Thyroid gland (tissue), 4 donors: ENCODE results near the gene CMTM8. TPM values are rescaled to one million over a fixed set of nuclear protein-coding genes. Genes with fewer than 3 reads are reported as not detected.

Source experiments
- DNase-seq, 2 donors: peaks; one replicate each; pipeline ENCODE4 v3.0.0-alpha.2; 2019
- H3K27ac ChIP-seq, 3 donors: fragments of 200-600 bp; sonication (generic); 1 replicate in 2 of 3; 2 replicates in 1 of 3; pipeline ENCODE4 v1.5.1; 2016 to 2019; ENCODE audit warnings: mild to moderate bottlenecking in 1 of 3, moderate library complexity in 1 of 3
- H3K27me3 ChIP-seq: fragments of 200-600 bp; sonication (generic); one replicate; pipeline ENCODE4 v1.5.1; 2019
- H3K36me3 ChIP-seq, 2 donors: fragments of 200-600 bp; sonication (generic); one replicate each; pipeline ENCODE4 v1.5.1; 2016 to 2019
- H3K4me1 ChIP-seq, 2 donors: fragments of 200-600 bp; sonication (generic); one replicate each; pipeline ENCODE4 v1.5.1; 2017 to 2019
- H3K4me3 ChIP-seq, 3 donors: fragments of 200-600 bp; sonication (generic); replicated peaks in 1 of 3; 1 replicate in 2 of 3; 2 replicates in 1 of 3; pipeline ENCODE4 v1.5.1; 2016; ENCODE audit warnings: mild to moderate bottlenecking in 1 of 3
- H3K9me3 ChIP-seq: fragments of 200-600 bp; sonication (generic); one replicate; pipeline ENCODE4 v1.5.1; 2017
- POLR2A ChIP-seq, 2 donors: fragments of 450-650 bp; IDR thresholded peaks; one replicate each; pipeline ENCODE4 v1.6.1; 2017; ENCODE audit warnings: antibody characterized with exemption in 2 of 2, mild to moderate bottlenecking in 2 of 2, moderate library complexity in 1 of 2
- WGBS, 2 donors: methylation state at CpG; one replicate each; pipeline ENCODE4 v1.1.5; 2017; 5-methylcytosine and 5-hydroxymethylcytosine counted together
- intact Hi-C: fragments of 100-400 bp; cut with DNase I; formaldehyde crosslinking; loops from one replicate; pipeline ENCODE4 v1.15.1; 2023
- total RNA-seq, 4 donors: library from RNA; depleted of rRNA; stranded (reverse); fragments of >200 nt; gene quantifications; one replicate each; pipeline ENCODE4 v1.2.3, GENCODE V29; 2016
- TF ChIP-seq, protein P1 (sequence below), 6 experiments: fragments of 200-600 bp in 3 of 6; fragments of 450-650 bp in 3 of 6; sonication (generic) in 3 of 6; IDR thresholded peaks; one replicate each; pipeline ENCODE4 v1.5.1; 2016 to 2019; ENCODE audit warnings: antibody characterized with exemption in 6 of 6, mild to moderate bottlenecking in 2 of 6, inconsistent platforms in 1 of 6, moderate library complexity in 1 of 6

The CMTM8 gene
- total RNA-seq, 4 donors from 2014 or later, result 6.6 to 17.3 (median 11.0) TPM

GRCh38 chr3:32301426-32301825 lies 62.9 kb downstream of the CMTM8 start:
- 42 to 56% methylated on average over 2 of the region's 2 CpGs for WGBS, 2 donors
- no peak overlapping the region for H3K4me3 ChIP-seq
- H3K27me3 ChIP-seq, result no peaks in the 10 kb centered on the region
- H3K27ac ChIP-seq, result peak overlapping the region; percentile 69 to 88 (median 80)
- H3K4me1 ChIP-seq, result peaks cover 41 to 46% of the 10 kb centered on the region in 2 donors
- intact Hi-C loops, result no loop called here
- no peaks in the 10 kb centered on the region for H3K36me3 ChIP-seq
- TF ChIP-seq POLR2A (IDR thresholded peaks at IDR 0.05), result no peak
- DNase-seq, result peak; percentile 53 to 64
- H3K9me3 ChIP-seq, result no peaks in the 10 kb centered on the region

DNA sequence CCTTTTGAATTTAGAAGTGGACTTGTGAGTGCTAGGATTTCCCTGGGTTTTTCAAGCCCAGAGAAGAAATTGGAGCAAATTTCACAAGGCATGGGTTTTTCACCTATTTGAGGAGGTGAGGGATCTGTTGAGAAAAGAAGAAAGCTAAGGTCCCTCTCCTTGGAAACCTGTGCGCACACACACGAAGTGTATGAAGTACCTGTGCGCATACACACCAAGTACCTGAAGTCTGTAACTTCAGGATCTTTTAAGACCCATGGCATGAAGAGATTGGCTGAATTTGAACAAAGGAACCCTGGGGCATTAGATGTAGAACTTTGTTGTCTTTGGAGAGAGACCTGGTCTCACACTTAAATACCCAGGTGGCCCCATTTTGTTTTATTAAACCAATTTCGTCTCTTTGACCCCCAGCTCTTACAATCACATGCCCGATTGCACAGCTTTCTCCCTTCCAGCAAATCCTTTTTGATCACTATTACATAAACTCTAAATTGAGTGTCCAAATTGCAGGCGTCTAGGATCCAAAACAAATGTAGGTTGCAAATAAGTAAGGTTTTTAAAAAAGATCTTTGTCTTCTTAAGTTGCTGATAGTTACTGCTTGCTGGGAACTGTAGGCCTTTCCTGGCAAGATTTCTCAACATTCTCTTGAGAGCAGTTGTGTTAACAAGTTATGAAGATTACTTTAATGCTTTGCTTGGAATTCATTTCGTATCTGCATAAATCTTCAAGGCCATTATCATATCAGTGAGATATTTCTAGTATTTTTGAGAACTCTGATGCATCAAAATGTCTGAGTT lies 64.3 kb downstream of the CMTM8 start:
- Histone ChIP-seq H3K9me3 (no peaks in the 10 kb centered on the region), H3K36me3 (no peaks in the 10 kb centered on the region), H3K4me3 (no peak overlapping the region), H3K4me1 (peaks cover 41 to 42% of the 10 kb centered on the region in 2 donors), H3K27ac (peak overlapping the region; percentile 69 to 88 (median 80)), H3K27me3 (no peaks in the 10 kb centered on the region)
- peak in 1 of 2 donors; percentile 15 for TF ChIP-seq POLR2A (IDR thresholded peaks at IDR 0.05)
- TF ChIP-seq, protein P1, sequence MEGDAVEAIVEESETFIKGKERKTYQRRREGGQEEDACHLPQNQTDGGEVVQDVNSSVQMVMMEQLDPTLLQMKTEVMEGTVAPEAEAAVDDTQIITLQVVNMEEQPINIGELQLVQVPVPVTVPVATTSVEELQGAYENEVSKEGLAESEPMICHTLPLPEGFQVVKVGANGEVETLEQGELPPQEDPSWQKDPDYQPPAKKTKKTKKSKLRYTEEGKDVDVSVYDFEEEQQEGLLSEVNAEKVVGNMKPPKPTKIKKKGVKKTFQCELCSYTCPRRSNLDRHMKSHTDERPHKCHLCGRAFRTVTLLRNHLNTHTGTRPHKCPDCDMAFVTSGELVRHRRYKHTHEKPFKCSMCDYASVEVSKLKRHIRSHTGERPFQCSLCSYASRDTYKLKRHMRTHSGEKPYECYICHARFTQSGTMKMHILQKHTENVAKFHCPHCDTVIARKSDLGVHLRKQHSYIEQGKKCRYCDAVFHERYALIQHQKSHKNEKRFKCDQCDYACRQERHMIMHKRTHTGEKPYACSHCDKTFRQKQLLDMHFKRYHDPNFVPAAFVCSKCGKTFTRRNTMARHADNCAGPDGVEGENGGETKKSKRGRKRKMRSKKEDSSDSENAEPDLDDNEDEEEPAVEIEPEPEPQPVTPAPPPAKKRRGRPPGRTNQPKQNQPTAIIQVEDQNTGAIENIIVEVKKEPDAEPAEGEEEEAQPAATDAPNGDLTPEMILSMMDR (IDR thresholded peaks at IDR 0.05), result no peak
- DNase-seq, result no peak
- WGBS, 2 donors, result 34 to 49% methylated on average over 7 of the region's 7 CpGs
- intact Hi-C loops, result no loop called here

DNA sequence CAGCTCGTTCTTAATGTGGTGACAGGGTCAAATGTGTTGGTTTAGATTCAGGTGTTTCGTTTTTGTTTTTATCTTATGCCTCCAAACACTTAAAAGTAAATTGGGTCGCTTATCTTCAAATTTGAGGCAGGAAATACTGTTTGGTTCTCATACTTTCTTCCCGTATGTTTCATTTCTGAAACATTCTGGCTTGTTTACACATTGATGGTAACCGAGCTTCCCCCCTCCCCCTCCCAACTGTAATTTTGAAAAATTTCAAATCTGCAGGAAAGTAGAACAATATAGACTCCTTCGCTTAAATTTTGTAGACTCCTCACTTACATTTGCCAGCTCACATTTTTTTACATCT lies 64.9 kb downstream of the CMTM8 start:
- intact Hi-C loops, result no loop called here
- Histone ChIP-seq H3K36me3 (no peaks in the 10 kb centered on the region), H3K27ac (peak overlapping the region; percentile 69 to 88 (median 80)), H3K27me3 (no peaks in the 10 kb centered on the region), H3K9me3 (no peaks in the 10 kb centered on the region), H3K4me3 (no peak overlapping the region), H3K4me1 (peaks cover 46 to 47% of the 10 kb centered on the region in 2 donors)
- no peak for DNase-seq
- 58 to 69% methylated on average over 6 of the region's 6 CpGs for WGBS, 2 donors
- TF ChIP-seq, protein P1 (IDR thresholded peaks at IDR 0.05), result no peak
- TF ChIP-seq POLR2A (IDR thresholded peaks at IDR 0.05), result no peak

DNA sequence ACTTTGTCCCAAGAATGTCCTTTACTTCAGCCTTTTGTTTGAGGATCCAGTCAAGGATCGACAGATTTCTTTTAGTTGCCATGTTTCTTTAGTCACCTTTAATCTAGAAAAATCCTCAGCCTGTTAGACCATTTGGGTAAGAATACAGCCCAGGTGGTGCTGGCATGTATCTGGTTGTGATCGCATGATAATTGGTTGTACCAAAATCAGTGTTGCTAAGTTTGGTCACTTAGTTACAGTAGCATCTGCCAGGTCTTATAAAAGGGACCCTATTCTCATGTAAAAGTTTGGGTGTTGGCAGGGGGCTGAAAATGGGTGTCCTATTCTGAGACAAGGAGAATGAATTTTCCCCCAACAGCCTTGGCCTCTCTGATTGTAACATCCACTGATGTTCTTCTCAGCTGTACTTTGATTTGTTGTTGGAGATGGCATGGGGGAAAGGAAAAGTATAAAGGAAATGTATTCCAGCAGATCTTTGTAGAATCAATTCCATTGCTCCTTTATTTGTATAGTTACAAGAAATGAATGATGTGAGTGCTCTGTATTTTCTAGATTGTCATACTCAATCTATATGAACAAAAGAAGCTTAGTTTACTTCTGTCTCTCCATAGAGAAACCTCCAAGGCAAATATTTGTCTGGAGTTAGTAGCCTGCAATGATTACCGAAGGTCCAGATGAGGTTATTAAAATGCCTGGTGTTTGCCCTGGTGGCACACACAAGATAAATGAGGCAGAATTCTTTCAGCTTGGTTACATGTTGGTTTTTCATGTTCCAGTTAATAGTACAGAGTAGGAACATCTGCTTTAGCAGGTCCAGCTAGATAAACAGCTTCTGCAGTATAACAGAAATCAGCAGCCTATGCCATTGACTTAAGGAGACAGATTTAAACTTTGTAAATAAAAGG lies 65.7 kb downstream of the CMTM8 start:
- 90 to 95% methylated on average over 3 of the region's 3 CpGs for WGBS, 2 donors
- peak overlapping the region; percentile 22 to 88 (median 69) for H3K27ac ChIP-seq
- no peak for DNase-seq
- H3K36me3 ChIP-seq, result no peaks in the 10 kb centered on the region
- no peaks in the 10 kb centered on the region for H3K9me3 ChIP-seq
- intact Hi-C loops, result no loop called here
- H3K4me1 ChIP-seq, result peaks cover 42 to 43% of the 10 kb centered on the region in 2 donors
- TF ChIP-seq, protein P1 (IDR thresholded peaks at IDR 0.05), result no peak
- TF ChIP-seq POLR2A (IDR thresholded peaks at IDR 0.05), result no peak
- H3K27me3 ChIP-seq, result no peaks in the 10 kb centered on the region
- no peak overlapping the region for H3K4me3 ChIP-seq

GRCh38 chr3:32305361-32305876 lies 66.9 kb downstream of the CMTM8 start:
- Histone ChIP-seq H3K4me1 (peaks cover 51% of the 10 kb centered on the region in 2 donors), H3K4me3 (no peak overlapping the region), H3K9me3 (no peaks in the 10 kb centered on the region), H3K36me3 (no peaks in the 10 kb centered on the region), H3K27ac (peak overlapping the region in 2 of 3 donors; percentile 38 to 88), H3K27me3 (no peaks in the 10 kb centered on the region)
- intact Hi-C loops, result no loop called here
- TF ChIP-seq, protein P1 (IDR thresholded peaks at IDR 0.05), result no peak
- TF ChIP-seq POLR2A (IDR thresholded peaks at IDR 0.05), result no peak
- no peak for DNase-seq
- WGBS, 2 donors, result 88 to 90% methylated on average over 2 of the region's 2 CpGs
